Left lung (tissue), 10 donors: ENCODE data around the gene ARHGAP45. TPM values are rescaled to one million over a fixed set of nuclear protein-coding genes. Genes with fewer than 3 reads are reported as not detected.

Experiments used
- ATAC-seq: fragments of 200-7000 bp; cut with Tn5 transposase; one replicate; pipeline ENCODE4 v1.9.1; 2020; ENCODE audit warnings: moderate library complexity
- DNase-seq, 4 donors: peaks; one replicate each; pipeline ENCODE4 v3.0.0-alpha.2; 2013 to 2020
- H3K27ac ChIP-seq, 2 donors: fragments of 200-600 bp; sonication (generic) in 1 of 2; one replicate each; pipeline versions ENCODE4 v1.5.0 to v1.8.0; 2020 to 2021
- H3K27me3 ChIP-seq, 2 donors: fragments of 200-600 bp; sonication (generic) in 1 of 2; one replicate each; pipeline versions ENCODE4 v1.5.0 to v1.8.0; 2020 to 2021
- H3K36me3 ChIP-seq, 2 donors: fragments of 200-600 bp; sonication (generic) in 1 of 2; one replicate each; pipeline versions ENCODE4 v1.5.0 to v1.8.0; 2020 to 2021
- H3K4me1 ChIP-seq, 2 donors: fragments of 200-600 bp; one replicate each; pipeline ENCODE4 v1.8.0; 2021
- H3K4me3 ChIP-seq, 2 donors: fragments of 200-600 bp; sonication (generic) in 1 of 2; one replicate each; pipeline versions ENCODE4 v1.5.0 to v1.8.0; 2020 to 2021; ENCODE audit warnings: mild to moderate bottlenecking in 1 of 2
- H3K9me3 ChIP-seq, 2 donors: fragments of 200-600 bp; sonication (generic) in 1 of 2; one replicate each; pipeline versions ENCODE4 v1.5.0 to v1.8.0; 2020 to 2021
- CTCF ChIP-seq, 2 donors: fragments of 200-600 bp; sonication (generic) in 1 of 2; IDR thresholded peaks; one replicate each; pipeline versions ENCODE4 v1.5.0 to v1.8.0; 2021; ENCODE audit warnings: antibody characterized with exemption in 2 of 2
- intact Hi-C, 2 donors: fragments of 100-400 bp; cut with DNase I; formaldehyde crosslinking; loops; one replicate each; pipeline versions ENCODE4 v1.11.2 to v1.14.2; 2022
- polyA plus RNA-seq, 6 donors: library from polyadenylated mRNA; unstranded; fragments of 120-200 nt; gene quantifications; one replicate each; pipeline ENCODE4 v1.2.1, GENCODE V29; 2013; ENCODE audit not compliant: insufficient read length in 6 of 6
- total RNA-seq, 2 donors: library from RNA; stranded (reverse); fragmentation: NEBNext Ultra II Directional; extraction: Animal tissue kit (Norgen Biotek cat#: 25700); gene quantifications; one replicate each; pipeline ENCODE4 v1.2.1, GENCODE V29; 2021
- donor health status: DM: no; HTN: yes; CAD: no.
- donor health status: DM: no; HTN: no; CAD: no.

Gene ARHGAP45
- total and polyA plus RNA-seq, 8 donors = 8.5 to 83.8 (median 12.0) TPM

- peak; percentile 93 for ATAC-seq
- TF ChIP-seq CTCF (IDR thresholded peaks at IDR 0.05) = no peak
- H3K27me3 ChIP-seq = no peaks in the 10 kb centered on the region
- no peak overlapping the region for H3K27ac ChIP-seq
- peak in 3 of 4 donors; percentile 81 to 92 (median 89) for DNase-seq
- peaks cover 0 to 81% of the 10 kb centered on the region in 2 donors for H3K36me3 ChIP-seq
- H3K4me1 ChIP-seq = peaks cover 6 to 50% of the 10 kb centered on the region in 2 donors
- intact Hi-C loops = no loop called here
- no peaks in the 10 kb centered on the region for H3K9me3 ChIP-seq
- peak overlapping the region in 1 of 2 donors; percentile 14 for H3K4me3 ChIP-seq
Measured at GRCh38 chr19:1082165-1082927, 15.4 kb downstream of the ARHGAP45 start.

- H3K4me3 ChIP-seq = peak overlapping the region in 1 of 2 donors; percentile 14
- no peak for ATAC-seq
Measured at GRCh38 chr19:1082928-1083816, 16.2 kb downstream of the ARHGAP45 start.

GRCh38 chr19:1084024-1084868 is 17.3 kb downstream of the ARHGAP45 start:
- H3K36me3 ChIP-seq = peaks cover 0 to 97% of the 10 kb centered on the region in 2 donors

More at GRCh38 chr19:1082928-1083816, 16.2 kb downstream of the ARHGAP45 start:
- Histone ChIP-seq H3K4me1 (peaks cover 6 to 51% of the 10 kb centered on the region in 2 donors), H3K9me3 (no peaks in the 10 kb centered on the region), H3K36me3 (peaks cover 0 to 90% of the 10 kb centered on the region in 2 donors), H3K27ac (no peak overlapping the region), H3K27me3 (no peaks in the 10 kb centered on the region)
- TF ChIP-seq CTCF (IDR thresholded peaks at IDR 0.05) = no peak
- peak in 1 of 4 donors; percentile 77 for DNase-seq
- intact Hi-C loops = no loop called here

GRCh38 chr19:1085053-1085658 is 18.2 kb downstream of the ARHGAP45 start:
- Histone ChIP-seq H3K27me3 (no peaks in the 10 kb centered on the region), H3K9me3 (no peaks in the 10 kb centered on the region), H3K4me3 (no peak overlapping the region), H3K4me1 (peaks cover 6 to 70% of the 10 kb centered on the region in 2 donors), H3K36me3 (peaks cover 0 to 97% of the 10 kb centered on the region in 2 donors), H3K27ac (peak overlapping the region in 1 of 2 donors; percentile 13)
- intact Hi-C loops = no loop called here
- TF ChIP-seq CTCF (IDR thresholded peaks at IDR 0.05) = no peak
- no peak for ATAC-seq
- DNase-seq = no peak

More at GRCh38 chr19:1084024-1084868, 17.3 kb downstream of the ARHGAP45 start:
- H3K9me3 ChIP-seq = no peaks in the 10 kb centered on the region
- no peaks in the 10 kb centered on the region for H3K27me3 ChIP-seq
- no peak for TF ChIP-seq CTCF (IDR thresholded peaks at IDR 0.05)
- intact Hi-C loops = no loop called here
- ATAC-seq (no peak), DNase-seq (peak in 1 of 4 donors; percentile 76)
- no peak overlapping the region for H3K4me3 ChIP-seq
- H3K4me1 ChIP-seq = peaks cover 6 to 62% of the 10 kb centered on the region in 2 donors
- H3K27ac ChIP-seq = no peak overlapping the region
